Stomach smooth muscle (tissue), 2 donors: ENCODE data around the gene CSNK1A1L.
"Not testable (repeated sequence)": the region's sequence is repeated elsewhere in the genome, so short reads cannot be mapped to it uniquely, and the experiment has no call there.

ENCODE experiments used
- H3K27ac ChIP-seq: one replicate; pipeline ENCODE4 v1.7.0; 2013; ENCODE audit warnings: mild to moderate bottlenecking, low read length, inconsistent platforms
- H3K27me3 ChIP-seq, 2 donors: one replicate each; pipeline ENCODE4 v1.7.0; 2013; ENCODE audit warnings: low read length in 2 of 2; ENCODE audit not compliant: insufficient read depth in 2 of 2, control insufficient read depth in 1 of 2
- H3K36me3 ChIP-seq, 2 donors: one replicate each; pipeline ENCODE4 v1.7.0; 2013; ENCODE audit warnings: low read length in 2 of 2; ENCODE audit not compliant: control insufficient read depth in 2 of 2, insufficient read depth in 2 of 2
- H3K4me1 ChIP-seq: one replicate; pipeline ENCODE4 v1.7.0; 2013; ENCODE audit warnings: low read length; ENCODE audit not compliant: control insufficient read depth, insufficient read depth
- H3K4me3 ChIP-seq, 2 donors: one replicate each; pipeline ENCODE4 v1.7.0; 2013; ENCODE audit warnings: low read length in 2 of 2
- H3K9ac ChIP-seq, 2 donors: one replicate each; pipeline ENCODE4 v1.7.0; 2013; ENCODE audit warnings: low read length in 2 of 2, mild to moderate bottlenecking in 1 of 2
- H3K9me3 ChIP-seq, 2 donors: one replicate each; pipeline ENCODE4 v1.7.0; 2013; ENCODE audit warnings: low read length in 2 of 2; ENCODE audit not compliant: control insufficient read depth in 2 of 2
- donor health status: healthy.
- donor health status: Pancreatic carcinoma.

CSNK1A1L gene

DNA sequence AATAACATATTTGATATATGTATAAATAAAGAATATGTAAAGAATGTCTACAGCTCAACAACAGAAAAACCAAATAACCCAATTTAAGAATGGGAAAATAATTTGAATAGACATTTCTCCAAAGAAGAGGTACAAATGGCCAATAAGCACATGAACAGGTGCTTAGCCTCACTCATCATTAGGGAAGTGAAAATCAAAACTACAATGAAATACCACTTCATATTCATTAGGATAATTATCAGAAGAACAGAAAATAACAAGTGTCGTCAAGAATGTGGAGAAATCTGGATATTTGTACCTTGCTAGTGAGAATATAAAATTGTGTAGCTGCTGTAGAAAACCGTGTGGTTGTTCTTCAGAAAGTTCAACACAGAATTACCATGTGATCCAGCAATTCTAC, 37.6 kb downstream of the CSNK1A1L start:
- Histone ChIP-seq H3K4me3 (no peak overlapping the region), H3K9me3 (no peaks in the 10 kb centered on the region), H3K27me3 (no peaks in the 10 kb centered on the region), H3K27ac (no peak overlapping the region), H3K4me1 (no peaks in the 10 kb centered on the region), H3K36me3 (no peaks in the 10 kb centered on the region), H3K9ac (no peak overlapping the region)

GRCh38 chr13:37065890-37066526, 39.5 kb downstream of the CSNK1A1L start:
- no peaks in the 10 kb centered on the region for H3K36me3 ChIP-seq
- H3K9ac ChIP-seq, result no peak overlapping the region
- no peak overlapping the region for H3K27ac ChIP-seq
- H3K4me3 ChIP-seq, result no peak overlapping the region
- H3K4me1 ChIP-seq, result no peaks in the 10 kb centered on the region
- no peaks in the 10 kb centered on the region for H3K9me3 ChIP-seq
- no peaks in the 10 kb centered on the region for H3K27me3 ChIP-seq

DNA sequence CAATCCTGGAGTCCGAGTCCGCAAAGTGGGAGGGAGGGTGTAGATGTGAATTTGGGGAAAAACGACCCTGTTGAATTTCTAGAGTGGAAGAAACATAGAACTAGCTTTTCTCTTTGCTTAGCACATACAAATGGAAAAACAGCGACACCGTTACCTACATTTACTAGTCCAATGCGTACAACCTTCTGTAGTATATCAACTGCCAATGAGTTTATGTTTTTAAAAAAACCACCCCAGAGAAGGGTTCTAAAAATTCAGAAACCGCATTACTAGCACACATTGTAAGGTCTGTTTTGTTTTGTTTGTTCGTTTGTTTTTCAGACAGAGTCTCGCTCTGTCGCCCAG, 45.6 kb downstream of the CSNK1A1L start:
- Histone ChIP-seq H3K9me3 (no peaks in the 10 kb centered on the region), H3K27me3 (no peaks in the 10 kb centered on the region), H3K27ac (peak overlapping the region; percentile 79), H3K4me1 (no peaks in the 10 kb centered on the region), H3K4me3 (peak overlapping the region; percentile 58 to 92), H3K9ac (peak overlapping the region; percentile 58 to 65), H3K36me3 (peaks cover 0 to 2% of the 10 kb centered on the region in 2 donors)

DNA sequence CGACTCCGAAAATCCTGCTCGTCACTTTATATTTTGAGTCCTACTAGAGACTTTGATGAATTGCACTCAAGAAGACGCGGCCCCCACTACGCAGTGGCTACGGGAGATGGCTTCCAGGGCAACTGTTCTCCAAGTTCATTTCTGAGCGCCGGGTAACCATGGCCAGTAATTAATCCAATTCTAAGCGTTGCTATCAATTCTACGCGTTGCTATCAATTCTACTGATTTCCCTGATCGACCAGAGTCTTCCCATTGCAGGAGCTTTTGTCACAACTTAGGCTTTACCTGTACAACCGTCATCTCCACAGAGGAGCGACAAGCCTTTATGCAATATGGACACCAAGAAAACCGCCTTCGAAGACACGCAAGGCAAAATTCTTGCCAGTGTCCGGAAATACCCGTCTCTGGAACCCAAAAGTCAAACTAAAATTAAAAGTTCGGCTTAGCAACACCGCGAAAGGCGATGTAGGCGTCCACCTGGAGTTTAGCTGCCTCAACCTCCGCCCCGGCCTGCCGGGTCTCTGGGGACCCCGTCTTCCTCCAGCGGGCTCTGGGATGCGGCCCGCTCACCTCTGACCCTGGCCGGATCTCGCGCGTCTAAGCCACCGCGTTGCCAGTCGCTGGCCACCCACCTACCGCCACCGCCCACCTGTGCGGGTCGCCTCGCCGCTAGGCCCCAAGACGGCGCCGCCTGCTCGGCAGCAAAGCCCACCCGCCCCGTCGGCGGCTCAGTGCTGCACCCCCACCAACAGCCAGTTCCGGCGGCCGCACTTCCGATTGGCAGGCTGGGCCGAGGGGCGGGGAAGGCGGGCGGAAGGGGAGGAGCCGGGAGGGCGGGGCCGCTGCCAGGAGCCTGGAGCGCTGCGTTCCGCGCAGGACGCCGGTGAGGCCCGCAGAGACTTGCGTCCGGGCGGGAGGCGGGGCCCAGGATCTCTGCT, 46.3 kb downstream of the CSNK1A1L start, which contains the start of gene SUPT20H:
TSS of gene SUPT20H (minus strand) at position 779 of the 938 bp plus-strand sequence. CDS start 8,198 bp downstream, outside the sequence.
- Histone ChIP-seq H3K27ac (peak within 1 kb of the TSS; percentile 79), H3K4me1 (no peaks in the 10 kb centered on the region), H3K4me3 (peak within 1 kb of the TSS; percentile 59 to 92), H3K27me3 (no peaks in the 10 kb centered on the region), H3K9me3 (no peaks in the 10 kb centered on the region), H3K36me3 (peaks cover 0 to 2% of the 10 kb centered on the region in 2 donors), H3K9ac (peak within 1 kb of the TSS; percentile 85 to 92)

DNA sequence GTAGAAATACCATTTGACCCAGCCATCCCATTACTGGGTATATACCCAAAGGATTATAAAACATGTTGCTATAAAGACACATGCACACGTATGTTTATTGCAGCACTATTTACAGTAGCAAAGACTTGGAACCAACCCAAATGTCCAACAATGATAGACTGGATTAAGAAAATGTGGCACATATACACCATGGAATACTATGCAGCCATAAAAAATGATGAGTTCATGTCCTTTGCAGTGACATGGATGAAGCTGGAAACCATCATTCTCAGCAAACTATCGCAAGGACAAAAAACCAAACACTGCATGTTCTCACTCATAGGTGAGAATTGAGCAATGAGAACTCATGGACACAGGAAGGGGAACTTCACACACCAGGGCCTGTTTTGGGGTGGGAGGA, 49.2 kb downstream of the CSNK1A1L start:
- not testable (repeated sequence) for H3K27me3 ChIP-seq, H3K4me1 ChIP-seq, H3K36me3 ChIP-seq, H3K9me3 ChIP-seq, H3K9ac ChIP-seq, H3K27ac ChIP-seq, H3K4me3 ChIP-seq
